ENCODE measurements around the gene ADNP2.

DNA sequence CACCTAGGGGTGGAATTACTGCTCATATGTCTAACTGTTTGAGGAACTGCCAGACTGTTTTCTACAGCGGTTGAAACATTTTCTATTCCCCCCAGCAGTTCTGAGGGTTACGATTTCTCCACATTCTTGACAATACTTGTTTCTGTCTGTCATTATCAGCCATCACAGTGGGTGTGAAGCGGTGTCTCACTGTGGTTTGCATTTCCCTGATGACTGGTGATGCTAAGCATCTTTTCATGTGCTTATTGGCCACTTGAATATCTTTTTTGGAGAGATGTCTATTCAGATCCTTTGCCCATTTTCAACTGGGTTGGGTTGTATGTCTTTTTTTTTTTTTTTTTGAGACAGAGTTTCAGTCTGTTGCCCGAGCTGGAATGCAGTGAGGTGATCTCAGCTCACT is 63.0 kb downstream of the ADNP2 start:
- TF ChIP-seq CTCF (IDR thresholded peaks at IDR 0.05): no peak
- no peak for TF ChIP-seq POLR2AphosphoS5 (IDR thresholded peaks at IDR 0.05)
- no peak for TF ChIP-seq EP300 (IDR thresholded peaks at IDR 0.05)

All from esophagus muscularis mucosa (tissue), 4 donors.